Vagina (tissue), 2 donors: ENCODE measurements around the gene IRF2.

Experiments used
- POLR2A ChIP-seq, 2 donors: fragments of 450-650 bp; IDR thresholded peaks; one replicate each; pipeline ENCODE4 v1.6.1; 2017; ENCODE audit warnings: antibody characterized with exemption in 2 of 2, mild to moderate bottlenecking in 2 of 2, moderate library complexity in 2 of 2
- TF ChIP-seq, protein P1 (sequence below), 3 experiments: fragments of 450-650 bp in 2 of 3; fragments of 200-600 bp in 1 of 3; sonication (generic) in 1 of 3; IDR thresholded peaks; one replicate each; pipeline ENCODE4 v1.5.1; 2017 to 2019; ENCODE audit warnings: antibody characterized with exemption in 3 of 3, mild to moderate bottlenecking in 2 of 3, moderate library complexity in 2 of 3

DNA sequence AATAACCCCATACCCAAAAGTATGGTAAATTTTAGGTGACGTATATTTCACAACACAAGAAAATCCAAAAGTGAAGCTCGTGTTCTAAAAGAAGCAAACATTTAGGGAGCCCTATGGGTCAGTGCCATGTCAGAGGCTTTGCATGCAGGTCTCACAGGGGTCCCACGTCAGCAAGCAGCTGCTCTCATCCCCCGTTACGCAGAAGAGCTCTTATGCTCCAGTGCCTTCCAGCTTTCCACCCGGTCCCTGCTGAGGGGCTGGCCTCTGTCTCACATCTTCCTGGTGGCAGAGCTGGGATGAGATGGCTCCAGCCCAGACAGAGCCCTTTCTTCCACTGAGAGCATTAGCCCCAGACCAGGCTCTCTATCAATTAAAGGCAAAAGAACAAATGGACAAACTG lies 82.0 kb downstream of the IRF2 start:
- TF ChIP-seq, protein P1, sequence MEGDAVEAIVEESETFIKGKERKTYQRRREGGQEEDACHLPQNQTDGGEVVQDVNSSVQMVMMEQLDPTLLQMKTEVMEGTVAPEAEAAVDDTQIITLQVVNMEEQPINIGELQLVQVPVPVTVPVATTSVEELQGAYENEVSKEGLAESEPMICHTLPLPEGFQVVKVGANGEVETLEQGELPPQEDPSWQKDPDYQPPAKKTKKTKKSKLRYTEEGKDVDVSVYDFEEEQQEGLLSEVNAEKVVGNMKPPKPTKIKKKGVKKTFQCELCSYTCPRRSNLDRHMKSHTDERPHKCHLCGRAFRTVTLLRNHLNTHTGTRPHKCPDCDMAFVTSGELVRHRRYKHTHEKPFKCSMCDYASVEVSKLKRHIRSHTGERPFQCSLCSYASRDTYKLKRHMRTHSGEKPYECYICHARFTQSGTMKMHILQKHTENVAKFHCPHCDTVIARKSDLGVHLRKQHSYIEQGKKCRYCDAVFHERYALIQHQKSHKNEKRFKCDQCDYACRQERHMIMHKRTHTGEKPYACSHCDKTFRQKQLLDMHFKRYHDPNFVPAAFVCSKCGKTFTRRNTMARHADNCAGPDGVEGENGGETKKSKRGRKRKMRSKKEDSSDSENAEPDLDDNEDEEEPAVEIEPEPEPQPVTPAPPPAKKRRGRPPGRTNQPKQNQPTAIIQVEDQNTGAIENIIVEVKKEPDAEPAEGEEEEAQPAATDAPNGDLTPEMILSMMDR (IDR thresholded peaks at IDR 0.05) = no peak
- TF ChIP-seq POLR2A (IDR thresholded peaks at IDR 0.05) = no peak
